ENCODE results near the gene PLPP6. TPM values are rescaled to one million over a fixed set of nuclear protein-coding genes. Genes with fewer than 3 reads are reported as not detected.

The PLPP6 gene
- total and polyA plus RNA-seq, 2 of the 8 experiments (the other 6 are each of a cell fraction or from before 2014, with no cell fraction given), result 11.8 to 13.3 TPM

DNA sequence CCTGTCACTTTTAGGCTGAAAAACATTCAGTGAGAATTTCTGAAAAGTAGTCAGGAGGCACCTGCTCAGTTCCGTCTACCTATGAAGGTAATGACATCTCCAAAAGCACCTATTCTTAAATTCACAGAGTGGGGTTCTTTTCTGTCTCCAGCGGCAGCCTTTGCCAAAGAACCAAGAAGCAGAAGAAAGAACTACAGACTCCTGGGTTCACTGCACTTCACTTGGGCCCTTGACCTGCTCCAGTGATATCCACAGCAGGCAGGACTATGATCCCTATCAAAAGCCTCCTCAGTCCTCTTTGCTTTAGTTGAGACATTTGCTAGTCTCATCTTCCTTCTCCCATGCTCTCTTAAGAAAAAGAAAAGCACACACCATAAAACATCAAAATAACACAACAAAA, 19.7 kb upstream of the PLPP6 start (continued):
- TF ChIP-seq TBP (IDR thresholded peaks at IDR 0.05; ENCODE audit: low read depth, low read length) (no peak), TAF1 (IDR thresholded peaks at IDR 0.05; ENCODE audit: low read depth, low read length) (no peak), RAD21 (IDR thresholded peaks at IDR 0.05 in 1 of 2, conservative IDR thresholded peaks at IDR 0.05 in 1 of 2; ENCODE audit: low read depth in 2 of 2, low read length in 2 of 2) (no peak), MAFK (IDR thresholded peaks at IDR 0.05; ENCODE audit: low read depth, low read length) (no peak), JUND (IDR thresholded peaks at IDR 0.05; ENCODE audit: low read length) (no peak), BACH1 (IDR thresholded peaks at IDR 0.05; ENCODE audit: low read length) (no peak)

Measured in H1 (cell line).